SK-N-MC (cell line): ENCODE results near the gene DNAH8.

Source experiments
- EZH2 ChIP-seq: fragments of 200-600 bp; sonication (generic); IDR thresholded peaks from one replicate; pipeline ENCODE4 v1.6.1; 2017; ENCODE audit warnings: antibody characterized with exemption
- FOXP2 ChIP-seq: optimal IDR thresholded peaks from 2 replicates; pipeline ENCODE3; 2011; ENCODE audit warnings: mild to moderate bottlenecking, moderate library complexity; ENCODE audit not compliant: insufficient read depth; ENCODE audit errors: extremely low read length, control extremely low read depth
- POLR2AphosphoS5 ChIP-seq: IDR thresholded peaks from 2 replicates; pipeline ENCODE4 v1.6.1; 2012; ENCODE audit warnings: mild to moderate bottlenecking, low read depth, low read length, borderline replicate concordance

GRCh38 chr6:39020136-39020535 lies 305.0 kb downstream of the DNAH8 start:
- no peak for TF ChIP-seq EZH2
- TF ChIP-seq POLR2AphosphoS5 = no peak
- no peak for TF ChIP-seq FOXP2
